K562 (cell line): ENCODE data around the gene STIM1. TPM values are rescaled to one million over a fixed set of nuclear protein-coding genes. Genes with fewer than 3 reads are reported as not detected.

Experiments used
- ARNT ChIP-seq, 2 experiments: fragments of 450-650 bp; IDR thresholded peaks; 2 replicates each; pipeline ENCODE4 v1.6.1; 2016; ENCODE audit warnings: mild to moderate bottlenecking in 1 of 2
- ATF6 ChIP-seq: sonication (generic); formaldehyde crosslinking; IDR thresholded peaks from 2 replicates; pipeline ENCODE4 v1.4.0; 2020; ENCODE audit warnings: mild to moderate bottlenecking, missing genetic modification reagents
- DNMT1 ChIP-seq: fragments of 450-650 bp; IDR thresholded peaks from 2 replicates; pipeline ENCODE4 v1.6.1; 2016; ENCODE audit warnings: antibody characterized with exemption, mild to moderate bottlenecking
- E2F3 ChIP-seq: fragments of 250-450 bp; sonication (Bioruptor Pico); IDR thresholded peaks from 2 replicates; pipeline ENCODE4 v1.4.0; 2020; ENCODE audit warnings: mild to moderate bottlenecking
- EHMT2 ChIP-seq: fragments of 450-650 bp; IDR thresholded peaks from 2 replicates; pipeline ENCODE4 v1.6.1; 2018; ENCODE audit warnings: antibody characterized with exemption
- FOSL1 ChIP-seq: fragments of 200-800 bp; sonication (Bioruptor generic); conservative IDR thresholded peaks from 2 replicates; pipeline ENCODE4 v1.6.1; 2016; ENCODE audit warnings: missing genetic modification characterization, missing compliant biosample characterization
- GTF2E2 ChIP-seq: fragments of 200-800 bp; sonication (Bioruptor generic); IDR thresholded peaks from 2 replicates; pipeline ENCODE4 v1.6.1; 2016; ENCODE audit warnings: missing genetic modification characterization, missing compliant biosample characterization
- MED1 ChIP-seq: sonication (generic); formaldehyde crosslinking; IDR thresholded peaks from 2 replicates; pipeline ENCODE4 v1.8.1; 2023; ENCODE audit warnings: missing genetic modification reagents, borderline replicate concordance
- NCOR1 ChIP-seq: fragments of 450-650 bp; IDR thresholded peaks from 2 replicates; pipeline ENCODE4 v1.6.1; 2016; ENCODE audit warnings: mild to moderate bottlenecking, moderate library complexity
- NFATC3 ChIP-seq: fragments of 450-650 bp; IDR thresholded peaks from 2 replicates; pipeline ENCODE4 v1.6.1; 2017; ENCODE audit warnings: mild to moderate bottlenecking
- NR0B1 ChIP-seq: fragments of 450-650 bp; IDR thresholded peaks from one replicate; pipeline ENCODE4 v1.6.1; 2018; ENCODE audit warnings: mild to moderate bottlenecking, moderate library complexity; ENCODE audit not compliant: partially characterized antibody
- POLR2H ChIP-seq: IDR thresholded peaks from 2 replicates; pipeline ENCODE4 v1.6.1; 2016; ENCODE audit warnings: missing genetic modification characterization, low read depth, mild to moderate bottlenecking, control low read depth, missing compliant biosample characterization, moderate library complexity
- RB1 ChIP-seq: fragments of 450-650 bp; IDR thresholded peaks from 2 replicates; pipeline ENCODE4 v1.6.1; 2017; ENCODE audit warnings: low read depth, mild to moderate bottlenecking
- SAFB ChIP-seq: fragments of 200-400 bp; formaldehyde crosslinking; IDR thresholded peaks from 2 replicates; pipeline ENCODE4 v1.6.1; 2017; ENCODE audit warnings: low read depth, low read length, borderline replicate concordance
- THRA ChIP-seq: fragments of 450-650 bp; IDR thresholded peaks from 2 replicates; pipeline ENCODE4 v1.6.1; 2017; ENCODE audit warnings: mild to moderate bottlenecking, moderate library complexity
- ZBTB9 ChIP-seq: fragments of 450-650 bp; formaldehyde crosslinking; IDR thresholded peaks from 2 replicates; pipeline ENCODE4 v1.4.0; 2020; ENCODE audit warnings: mild to moderate bottlenecking, moderate library complexity
- ZNF347 ChIP-seq: fragments of 450-650 bp; formaldehyde crosslinking; IDR thresholded peaks from 2 replicates; pipeline ENCODE4 v1.4.0; 2020; ENCODE audit warnings: low read depth, mild to moderate bottlenecking, moderate library complexity
- ZNF445 ChIP-seq: fragments of 250-450 bp; sonication (Bioruptor Pico); IDR thresholded peaks from 2 replicates; pipeline ENCODE4 v1.4.0; 2020; ENCODE audit warnings: low read depth, mild to moderate bottlenecking, moderate library complexity
- ZNF77 ChIP-seq: fragments of 250-450 bp; sonication (Bioruptor Pico); IDR thresholded peaks from 2 replicates; pipeline ENCODE4 v1.5.0; 2020
- ZSCAN29 ChIP-seq: fragments of 450-650 bp; IDR thresholded peaks from 2 replicates; pipeline ENCODE4 v1.6.1; 2017
- polyA plus RNA-seq, 8 experiments: library from polyadenylated mRNA; depleted of rRNA in 4 of 8; stranded (reverse) in 5 of 8; unstranded in 3 of 8; fragments of >200 nt; fragmentation: Nextera tagmentation in 2 of 8; fragmentation: Illumina TruSeq in 1 of 8; extraction: Ambion mirVana in 2 of 8; extraction: Trizol in 1 of 8; gene quantifications; 2 replicates each; pipeline versions ENCODE4 v1.2.1 to v1.2.3, GENCODE V29; 2011 to 2014; ENCODE audit warnings: inconsistent platforms in 1 of 8, missing spikeins in 1 of 8
- total RNA-seq, 7 experiments: library from RNA; depleted of rRNA in 6 of 7; stranded (reverse); fragments of >200 nt in 6 of 7; fragmentation: Illumina TruSeq in 2 of 7; extraction: Trizol in 2 of 7; gene quantifications; 2 replicates each; pipeline versions ENCODE4 v1.2.1 to v1.2.3, GENCODE V29; 2011 to 2021; ENCODE audit warnings: low replicate concordance in 1 of 7

Gene STIM1
- total and polyA plus RNA-seq, 9 of the 15 experiments (the other 6 are each of a cell fraction or from before 2014, with no cell fraction given): 7.7 to 50.5 (median 22.5) TPM

- TF ChIP-seq THRA (no peak), NFATC3 (no peak), RB1 (0 out of 2 replicates have a peak, but pooled peaks have one; percentile 20), ZNF77 (no peak), ZNF445 (CRISPR knock-in tag) (no peak), FOSL1 (tag) (peak; percentile 30; the same call in 1 of the 2 replicates), SAFB (no peak), MED1 (no peak), ARNT (IDR thresholded peaks at IDR 0.05) (peak in 1 of 2 experiments; percentile 49; a peak in 3 of 4 replicates), GTF2E2 (tag) (no peak), NCOR1 (peak; percentile 81), DNMT1 (no peak), ZSCAN29 (no peak), ATF6 (CRISPR knock-in tag) (no peak), E2F3 (no peak), ZBTB9 (CRISPR knock-in tag) (peak; percentile 24; the same call in 1 of the 2 replicates), NR0B1 (no peak), POLR2H (peak; percentile 67), ZNF347 (no peak), EHMT2 (peak; percentile 59)
Observed at GRCh38 chr11:3834664-3835461, 20.6 kb upstream of the STIM1 start (continued).
